ENCODE data around the gene NVL. TPM values are rescaled to one million over a fixed set of nuclear protein-coding genes. Genes with fewer than 3 reads are reported as not detected.

NVL gene
- total and polyA plus RNA-seq, 4 donors: 5.3 to 14.0 (median 11.0) TPM

DNA sequence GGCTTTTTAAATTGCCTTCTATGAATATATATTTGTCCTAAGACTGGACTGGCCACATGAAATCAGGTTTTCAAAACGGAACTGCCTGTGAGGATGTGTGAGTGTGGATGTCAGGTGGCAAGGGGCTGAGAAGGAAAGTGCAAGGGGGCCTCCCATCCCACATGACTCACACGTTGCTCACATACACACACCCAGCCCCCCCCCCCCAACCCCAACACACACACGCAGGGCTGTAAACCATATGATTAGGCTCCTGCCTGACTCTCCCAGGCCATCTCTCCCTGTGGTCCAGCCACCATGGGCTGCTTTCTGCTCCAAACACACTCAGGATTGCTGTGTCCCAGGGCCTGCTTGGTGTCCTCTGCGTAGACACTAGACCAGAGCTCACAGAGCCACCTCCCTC is 124.5 kb downstream of the NVL start:
- Histone ChIP-seq H3K9ac (ENCODE audit: low read depth in 1 of 2, low read length in 2 of 2) (no peak overlapping the region), H3K4me1 (ENCODE audit: control insufficient read depth in 4 of 4, insufficient read depth in 4 of 4, low read length in 3 of 4) (peaks cover 2 to 22% (median 21%) of the 10 kb centered on the region in 4 donors), H3K4me3 (ENCODE audit: low read depth in 1 of 3, low read length in 3 of 3) (no peak overlapping the region), H3K9me3 (ENCODE audit: control insufficient read depth in 4 of 4, low read length in 3 of 4) (no peaks in the 10 kb centered on the region), H3K27ac (ENCODE audit: low read depth in 1 of 2, low read length in 2 of 2) (peak overlapping the region; percentile 28 to 46), H3K27me3 (ENCODE audit: control insufficient read depth in 4 of 4, insufficient read depth in 4 of 4, low read length in 3 of 4) (no peaks in the 10 kb centered on the region), H3K36me3 (ENCODE audit: control insufficient read depth in 4 of 4, insufficient read depth in 3 of 4, low read depth in 1 of 4, low read length in 3 of 4) (no peaks in the 10 kb centered on the region)
- TF ChIP-seq FOXA2 (IDR thresholded peaks at IDR 0.05): no peak
- TF ChIP-seq HNF4G (IDR thresholded peaks at IDR 0.05): no peak
- TF ChIP-seq, protein P1, sequence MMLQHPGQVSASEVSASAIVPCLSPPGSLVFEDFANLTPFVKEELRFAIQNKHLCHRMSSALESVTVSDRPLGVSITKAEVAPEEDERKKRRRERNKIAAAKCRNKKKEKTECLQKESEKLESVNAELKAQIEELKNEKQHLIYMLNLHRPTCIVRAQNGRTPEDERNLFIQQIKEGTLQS (IDR thresholded peaks at IDR 0.05): no peak
- no peak for TF ChIP-seq GABPA (IDR thresholded peaks at IDR 0.05 in 1 of 2, conservative IDR thresholded peaks at IDR 0.05 in 1 of 2)
- TF ChIP-seq, protein P2, sequence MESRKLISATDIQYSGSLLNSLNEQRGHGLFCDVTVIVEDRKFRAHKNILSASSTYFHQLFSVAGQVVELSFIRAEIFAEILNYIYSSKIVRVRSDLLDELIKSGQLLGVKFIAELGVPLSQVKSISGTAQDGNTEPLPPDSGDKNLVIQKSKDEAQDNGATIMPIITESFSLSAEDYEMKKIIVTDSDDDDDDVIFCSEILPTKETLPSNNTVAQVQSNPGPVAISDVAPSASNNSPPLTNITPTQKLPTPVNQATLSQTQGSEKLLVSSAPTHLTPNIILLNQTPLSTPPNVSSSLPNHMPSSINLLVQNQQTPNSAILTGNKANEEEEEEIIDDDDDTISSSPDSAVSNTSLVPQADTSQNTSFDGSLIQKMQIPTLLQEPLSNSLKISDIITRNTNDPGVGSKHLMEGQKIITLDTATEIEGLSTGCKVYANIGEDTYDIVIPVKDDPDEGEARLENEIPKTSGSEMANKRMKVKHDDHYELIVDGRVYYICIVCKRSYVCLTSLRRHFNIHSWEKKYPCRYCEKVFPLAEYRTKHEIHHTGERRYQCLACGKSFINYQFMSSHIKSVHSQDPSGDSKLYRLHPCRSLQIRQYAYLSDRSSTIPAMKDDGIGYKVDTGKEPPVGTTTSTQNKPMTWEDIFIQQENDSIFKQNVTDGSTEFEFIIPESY (IDR thresholded peaks at IDR 0.05): no peak
- 22% methylated on average over 4 of the region's 4 CpGs for WGBS
- DNase-seq (ENCODE audit: low spot score): no peak

DNA sequence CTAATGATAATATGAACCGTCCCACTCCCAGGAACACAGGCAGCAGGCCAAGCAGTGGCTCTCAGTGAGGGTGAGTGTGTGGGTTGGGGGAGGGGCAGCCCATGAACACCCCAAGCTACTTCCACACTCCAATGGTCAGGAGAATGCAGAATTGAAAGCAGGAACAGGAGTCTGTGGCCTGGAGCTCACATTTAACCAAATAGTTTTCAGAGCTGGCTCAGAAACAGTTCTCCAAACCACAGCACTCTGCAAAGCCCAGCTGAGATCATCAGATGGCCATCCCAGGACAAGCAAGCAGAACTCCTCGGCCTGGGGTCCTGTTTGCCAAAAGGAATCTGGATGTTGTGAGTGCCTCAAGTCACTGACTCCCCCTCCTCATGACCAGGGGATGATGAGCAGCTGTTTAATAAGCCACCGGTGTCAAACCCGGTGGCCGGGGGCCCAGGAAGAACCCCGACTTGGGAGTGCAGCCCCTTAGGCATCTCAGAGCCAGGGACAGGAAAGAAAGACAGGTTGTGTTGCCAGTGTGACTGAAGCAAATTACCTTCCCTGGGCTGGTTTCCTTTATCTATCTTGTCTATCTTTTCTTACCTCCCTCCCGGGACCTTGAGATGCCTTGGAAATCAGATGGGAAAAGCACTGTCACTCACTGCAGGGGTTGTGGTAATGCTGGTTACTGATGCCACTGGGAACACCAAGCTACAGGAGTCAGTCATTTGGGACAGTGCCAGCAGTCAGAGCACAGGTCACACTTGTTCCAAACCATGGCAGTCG is 126.5 kb downstream of the NVL start:
- Histone ChIP-seq H3K36me3 (ENCODE audit: control insufficient read depth in 4 of 4, insufficient read depth in 3 of 4, low read depth in 1 of 4, low read length in 3 of 4) (no peaks in the 10 kb centered on the region), H3K4me3 (ENCODE audit: low read depth in 1 of 3, low read length in 3 of 3) (no peak overlapping the region), H3K27ac (ENCODE audit: low read depth in 1 of 2, low read length in 2 of 2) (peak overlapping the region in 1 of 2 donors; percentile 12), H3K9ac (ENCODE audit: low read depth in 1 of 2, low read length in 2 of 2) (no peak overlapping the region), H3K4me1 (ENCODE audit: control insufficient read depth in 4 of 4, insufficient read depth in 4 of 4, low read length in 3 of 4) (peaks cover 2 to 22% (median 21%) of the 10 kb centered on the region in 4 donors), H3K27me3 (ENCODE audit: control insufficient read depth in 4 of 4, insufficient read depth in 4 of 4, low read length in 3 of 4) (no peaks in the 10 kb centered on the region), H3K9me3 (ENCODE audit: control insufficient read depth in 4 of 4, low read length in 3 of 4) (no peaks in the 10 kb centered on the region)
- DNase-seq (ENCODE audit: low spot score): no peak
- WGBS: 70% methylated on average over 8 of the region's 8 CpGs
- TF ChIP-seq, protein P1 (IDR thresholded peaks at IDR 0.05): no peak
- TF ChIP-seq FOXA2 (IDR thresholded peaks at IDR 0.05) (no peak), RAD21 (IDR thresholded peaks at IDR 0.05) (no peak), YY1 (IDR thresholded peaks at IDR 0.05) (no peak), HNF4A (conservative IDR thresholded peaks at IDR 0.05) (no peak), GABPA (IDR thresholded peaks at IDR 0.05 in 1 of 2, conservative IDR thresholded peaks at IDR 0.05 in 1 of 2) (no peak), NR2F2 (IDR thresholded peaks at IDR 0.05) (no peak), EGR1 (IDR thresholded peaks at IDR 0.05; ENCODE audit: low read depth in 2 of 2) (no peak), TAF1 (conservative IDR thresholded peaks at IDR 0.05) (no peak), JUND (IDR thresholded peaks at IDR 0.05) (no peak), SP1 (IDR thresholded peaks at IDR 0.05) (no peak), FOXA1 (IDR thresholded peaks at IDR 0.05) (no peak), RXRA (IDR thresholded peaks at IDR 0.05) (no peak), HNF4G (IDR thresholded peaks at IDR 0.05) (no peak)
- TF ChIP-seq, protein P3, sequence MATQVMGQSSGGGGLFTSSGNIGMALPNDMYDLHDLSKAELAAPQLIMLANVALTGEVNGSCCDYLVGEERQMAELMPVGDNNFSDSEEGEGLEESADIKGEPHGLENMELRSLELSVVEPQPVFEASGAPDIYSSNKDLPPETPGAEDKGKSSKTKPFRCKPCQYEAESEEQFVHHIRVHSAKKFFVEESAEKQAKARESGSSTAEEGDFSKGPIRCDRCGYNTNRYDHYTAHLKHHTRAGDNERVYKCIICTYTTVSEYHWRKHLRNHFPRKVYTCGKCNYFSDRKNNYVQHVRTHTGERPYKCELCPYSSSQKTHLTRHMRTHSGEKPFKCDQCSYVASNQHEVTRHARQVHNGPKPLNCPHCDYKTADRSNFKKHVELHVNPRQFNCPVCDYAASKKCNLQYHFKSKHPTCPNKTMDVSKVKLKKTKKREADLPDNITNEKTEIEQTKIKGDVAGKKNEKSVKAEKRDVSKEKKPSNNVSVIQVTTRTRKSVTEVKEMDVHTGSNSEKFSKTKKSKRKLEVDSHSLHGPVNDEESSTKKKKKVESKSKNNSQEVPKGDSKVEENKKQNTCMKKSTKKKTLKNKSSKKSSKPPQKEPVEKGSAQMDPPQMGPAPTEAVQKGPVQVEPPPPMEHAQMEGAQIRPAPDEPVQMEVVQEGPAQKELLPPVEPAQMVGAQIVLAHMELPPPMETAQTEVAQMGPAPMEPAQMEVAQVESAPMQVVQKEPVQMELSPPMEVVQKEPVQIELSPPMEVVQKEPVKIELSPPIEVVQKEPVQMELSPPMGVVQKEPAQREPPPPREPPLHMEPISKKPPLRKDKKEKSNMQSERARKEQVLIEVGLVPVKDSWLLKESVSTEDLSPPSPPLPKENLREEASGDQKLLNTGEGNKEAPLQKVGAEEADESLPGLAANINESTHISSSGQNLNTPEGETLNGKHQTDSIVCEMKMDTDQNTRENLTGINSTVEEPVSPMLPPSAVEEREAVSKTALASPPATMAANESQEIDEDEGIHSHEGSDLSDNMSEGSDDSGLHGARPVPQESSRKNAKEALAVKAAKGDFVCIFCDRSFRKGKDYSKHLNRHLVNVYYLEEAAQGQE (IDR thresholded peaks at IDR 0.05): no peak
- TF ChIP-seq, protein P4, sequence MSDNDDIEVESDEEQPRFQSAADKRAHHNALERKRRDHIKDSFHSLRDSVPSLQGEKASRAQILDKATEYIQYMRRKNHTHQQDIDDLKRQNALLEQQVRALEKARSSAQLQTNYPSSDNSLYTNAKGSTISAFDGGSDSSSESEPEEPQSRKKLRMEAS (IDR thresholded peaks at IDR 0.05): no peak
- TF ChIP-seq, protein P2 (IDR thresholded peaks at IDR 0.05): no peak
- TF ChIP-seq, protein P5, sequence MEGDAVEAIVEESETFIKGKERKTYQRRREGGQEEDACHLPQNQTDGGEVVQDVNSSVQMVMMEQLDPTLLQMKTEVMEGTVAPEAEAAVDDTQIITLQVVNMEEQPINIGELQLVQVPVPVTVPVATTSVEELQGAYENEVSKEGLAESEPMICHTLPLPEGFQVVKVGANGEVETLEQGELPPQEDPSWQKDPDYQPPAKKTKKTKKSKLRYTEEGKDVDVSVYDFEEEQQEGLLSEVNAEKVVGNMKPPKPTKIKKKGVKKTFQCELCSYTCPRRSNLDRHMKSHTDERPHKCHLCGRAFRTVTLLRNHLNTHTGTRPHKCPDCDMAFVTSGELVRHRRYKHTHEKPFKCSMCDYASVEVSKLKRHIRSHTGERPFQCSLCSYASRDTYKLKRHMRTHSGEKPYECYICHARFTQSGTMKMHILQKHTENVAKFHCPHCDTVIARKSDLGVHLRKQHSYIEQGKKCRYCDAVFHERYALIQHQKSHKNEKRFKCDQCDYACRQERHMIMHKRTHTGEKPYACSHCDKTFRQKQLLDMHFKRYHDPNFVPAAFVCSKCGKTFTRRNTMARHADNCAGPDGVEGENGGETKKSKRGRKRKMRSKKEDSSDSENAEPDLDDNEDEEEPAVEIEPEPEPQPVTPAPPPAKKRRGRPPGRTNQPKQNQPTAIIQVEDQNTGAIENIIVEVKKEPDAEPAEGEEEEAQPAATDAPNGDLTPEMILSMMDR (IDR thresholded peaks at IDR 0.05; ENCODE audit: low read depth, low read length, missing input control): no peak
